Head of caudate nucleus (tissue), 42 donors: ENCODE measurements around the gene GRIK3.
"Not testable (repeated sequence)": the region's sequence is repeated elsewhere in the genome, so short reads cannot be mapped to it uniquely, and the experiment has no call there.

Experiments used
- DNase-seq, 42 donors: peaks; one replicate each; pipeline versions ENCODE4 v3.0.0 to v3.0.0-alpha.2; 2020 to 2021; ENCODE audit warnings: mixed read lengths in 7 of 42
- intact Hi-C: fragments of 100-400 bp; cut with DNase I; formaldehyde crosslinking; loops from one replicate; pipeline ENCODE4 v1.15.0; 2022

GRIK3 gene

GRCh38 chr1:36922593-36923426, 111.5 kb downstream of the GRIK3 start:
- intact Hi-C loops = no loop called here
- peak in 2 of 42 donors; percentile 15 to 16 for DNase-seq

GRCh38 chr1:36922071-36922470, 112.2 kb downstream of the GRIK3 start:
- DNase-seq = peak in 1 of 42 donors; percentile 16
- intact Hi-C loops = no loop called here

GRCh38 chr1:36920801-36921405, 113.4 kb downstream of the GRIK3 start:
- peak in 15 of 42 donors; percentile 16 to 58 (median 30) for DNase-seq
- intact Hi-C loops = no loop called here

GRCh38 chr1:36920371-36920770, 113.9 kb downstream of the GRIK3 start:
- intact Hi-C loops = no loop called here
- DNase-seq = peak in 3 of 42 donors; percentile 8 to 32 (median 22)

- intact Hi-C loops = no loop called here
- DNase-seq = peak in 3 of 42 donors; percentile 15 to 40 (median 36)
These were observed 114.7 kb downstream of the GRIK3 start for GRCh38 chr1:36919491-36920145.

GRCh38 chr1:36918604-36919003, 115.7 kb downstream of the GRIK3 start:
- intact Hi-C loops = no loop called here
- peak in 3 of 42 donors; percentile 4 to 20 (median 6) for DNase-seq

- intact Hi-C loops = not testable (repeated sequence)
- DNase-seq = peak in 3 of 42 donors; percentile 8 to 28 (median 27)
These were observed 117.8 kb downstream of the GRIK3 start for GRCh38 chr1:36916542-36916941.

- peak in 2 of 42 donors; percentile 29 to 36 for DNase-seq
- intact Hi-C loops = no loop called here
These were observed 120.7 kb downstream of the GRIK3 start for GRCh38 chr1:36913484-36914060.

GRCh38 chr1:36913016-36913415, 121.3 kb downstream of the GRIK3 start:
- peak in 3 of 42 donors; percentile 26 to 40 (median 37) for DNase-seq
- intact Hi-C loops = no loop called here

- intact Hi-C loops = no loop called here
- peak in 3 of 42 donors; percentile 8 to 27 (median 14) for DNase-seq
These were observed 121.9 kb downstream of the GRIK3 start for GRCh38 chr1:36912365-36912865.

GRCh38 chr1:36911561-36912364, 122.6 kb downstream of the GRIK3 start:
- peak in 1 of 42 donors; percentile 33 for DNase-seq
- intact Hi-C loops = no loop called here

- intact Hi-C loops = no loop called here
- peak in 1 of 42 donors; percentile 22 for DNase-seq
These were observed 123.3 kb downstream of the GRIK3 start for GRCh38 chr1:36910886-36911540.

- DNase-seq = peak in 41 of 42 donors; percentile 22 to 88 (median 61)
These were observed 124.2 kb downstream of the GRIK3 start for GRCh38 chr1:36909946-36910725.

GRCh38 chr1:36909359-36909758, 125.0 kb downstream of the GRIK3 start:
- DNase-seq = peak in 1 of 42 donors; percentile 17
- intact Hi-C loops = not testable (repeated sequence)

More at GRCh38 chr1:36909946-36910725, 124.2 kb downstream of the GRIK3 start:
- intact Hi-C loops = no loop called here

- DNase-seq = peak in 1 of 42 donors; percentile 13
These were observed 126.2 kb downstream of the GRIK3 start for GRCh38 chr1:36908096-36908495.

GRCh38 chr1:36906555-36906954, 127.8 kb downstream of the GRIK3 start:
- DNase-seq = no peak
- intact Hi-C loops = no loop called here

More at GRCh38 chr1:36908096-36908495, 126.2 kb downstream of the GRIK3 start:
- intact Hi-C loops = no loop called here

- DNase-seq = peak in 1 of 42 donors; percentile 26
- intact Hi-C loops = no loop called here
These were observed 128.4 kb downstream of the GRIK3 start for GRCh38 chr1:36905941-36906340.
